Liver (tissue), 9 donors: ENCODE measurements around the gene MMP28. TPM values are rescaled to one million over a fixed set of nuclear protein-coding genes. Genes with fewer than 3 reads are reported as not detected.

Source experiments
- DNase-seq: peaks from one replicate; pipeline ENCODE4 v3.0.0-alpha.2; 2017; ENCODE audit warnings: low spot score
- H3K27ac ChIP-seq, 2 donors: one replicate each; pipeline ENCODE4 v1.7.0; 2013; ENCODE audit warnings: inconsistent platforms in 2 of 2, low read length in 2 of 2, control low read depth in 1 of 2, low read depth in 1 of 2, mild to moderate bottlenecking in 1 of 2
- H3K27me3 ChIP-seq, 4 donors: one replicate each; pipeline versions ENCODE4 v1.6.1 to v1.7.0; 2013; ENCODE audit warnings: low read length in 3 of 4, inconsistent platforms in 1 of 4, mild to moderate bottlenecking in 1 of 4, moderate library complexity in 1 of 4; ENCODE audit not compliant: control insufficient read depth in 4 of 4, insufficient read depth in 4 of 4
- H3K36me3 ChIP-seq, 4 donors: one replicate each; pipeline versions ENCODE4 v1.6.1 to v1.7.0; 2013; ENCODE audit warnings: low read length in 3 of 4, mild to moderate bottlenecking in 3 of 4, low read depth in 1 of 4, moderate library complexity in 1 of 4; ENCODE audit not compliant: control insufficient read depth in 4 of 4, insufficient read depth in 3 of 4
- H3K4me1 ChIP-seq, 4 donors: one replicate each; pipeline versions ENCODE4 v1.6.1 to v1.7.0; 2013; ENCODE audit warnings: low read length in 3 of 4, mild to moderate bottlenecking in 3 of 4, moderate library complexity in 1 of 4; ENCODE audit not compliant: control insufficient read depth in 4 of 4, insufficient read depth in 4 of 4
- H3K4me3 ChIP-seq, 3 donors: one replicate each; pipeline versions ENCODE4 v1.6.1 to v1.7.0; 2013; ENCODE audit warnings: low read length in 3 of 3, control low read depth in 1 of 3, low read depth in 1 of 3, mild to moderate bottlenecking in 1 of 3
- H3K9ac ChIP-seq, 2 donors: one replicate each; pipeline ENCODE4 v1.7.0; 2013; ENCODE audit warnings: low read length in 2 of 2, mild to moderate bottlenecking in 2 of 2, moderate library complexity in 2 of 2, control low read depth in 1 of 2, low read depth in 1 of 2
- H3K9me3 ChIP-seq, 4 donors: one replicate each; pipeline versions ENCODE4 v1.6.1 to v1.7.0; 2013; ENCODE audit warnings: low read length in 3 of 4; ENCODE audit not compliant: control insufficient read depth in 4 of 4
- CTCF ChIP-seq: fragments of 150-350 bp; IDR thresholded peaks from 2 replicates; pipeline ENCODE4 v1.5.1; 2017; ENCODE audit warnings: improper control_type of control experiment, low read depth, low read length; ENCODE audit not compliant: missing input control
- EGR1 ChIP-seq, 2 donors: IDR thresholded peaks; 2 replicates each; pipeline ENCODE4 v1.6.1; 2016 to 2018; ENCODE audit warnings: antibody characterized with exemption in 2 of 2, low read depth in 2 of 2
- FOXA2 ChIP-seq: IDR thresholded peaks from 2 replicates; pipeline ENCODE4 v1.6.1; 2016; ENCODE audit warnings: antibody characterized with exemption
- GABPA ChIP-seq, 2 donors: IDR thresholded peaks in 1 of 2; conservative IDR thresholded peaks in 1 of 2; 2 replicates each; pipeline ENCODE4 v1.6.1; 2016; ENCODE audit warnings: antibody characterized with exemption in 2 of 2, mild to moderate bottlenecking in 1 of 2, moderate library complexity in 1 of 2
- HNF4A ChIP-seq, 2 donors: conservative IDR thresholded peaks; 2 replicates each; pipeline ENCODE4 v1.6.1; 2016; ENCODE audit warnings: antibody characterized with exemption in 2 of 2, mild to moderate bottlenecking in 2 of 2
- HNF4G ChIP-seq: IDR thresholded peaks from 2 replicates; pipeline ENCODE4 v1.6.1; 2016; ENCODE audit warnings: antibody characterized with exemption
- JUND ChIP-seq, 2 donors: IDR thresholded peaks; 2 replicates each; pipeline ENCODE4 v1.6.1; 2016; ENCODE audit warnings: antibody characterized with exemption in 2 of 2
- NR2F2 ChIP-seq: IDR thresholded peaks from 2 replicates; pipeline ENCODE4 v1.6.1; 2016; ENCODE audit warnings: antibody characterized with exemption
- REST ChIP-seq: IDR thresholded peaks from 2 replicates; pipeline ENCODE4 v1.6.1; 2016; ENCODE audit warnings: antibody characterized with exemption, mild to moderate bottlenecking
- RXRA ChIP-seq, 2 donors: IDR thresholded peaks; 2 replicates each; pipeline ENCODE4 v1.6.1; 2017 to 2018; ENCODE audit warnings: antibody characterized with exemption in 2 of 2, mild to moderate bottlenecking in 1 of 2
- SP1 ChIP-seq: IDR thresholded peaks from 2 replicates; pipeline ENCODE4 v1.6.1; 2018; ENCODE audit warnings: antibody characterized with exemption, mild to moderate bottlenecking
- TAF1 ChIP-seq: conservative IDR thresholded peaks from 2 replicates; pipeline ENCODE4 v1.6.1; 2016; ENCODE audit warnings: antibody characterized with exemption, mild to moderate bottlenecking
- YY1 ChIP-seq: IDR thresholded peaks from 2 replicates; pipeline ENCODE4 v1.6.1; 2016; ENCODE audit warnings: antibody characterized with exemption, mild to moderate bottlenecking
- ZBTB33 ChIP-seq: IDR thresholded peaks from 2 replicates; pipeline ENCODE4 v1.6.1; 2016; ENCODE audit warnings: antibody characterized with exemption
- WGBS: extraction: QIAGEN DNeasy Blood & Tissue Kit; methylation state at CpG from one replicate; pipeline ENCODE4 v1.1.7; 2013; 5-methylcytosine and 5-hydroxymethylcytosine counted together
- polyA plus RNA-seq, 2 donors: library from polyadenylated mRNA; stranded (reverse) in 1 of 2; unstranded in 1 of 2; fragments of 200-250 nt in 1 of 2; fragments of >200 nt in 1 of 2; fragmentation: Nextera tagmentation in 1 of 2; extraction: Ambion mirVana in 1 of 2; gene quantifications; one replicate each; pipeline versions ENCODE4 v1.2.1 to v1.2.3, GENCODE V29; 2013 to 2015
- total RNA-seq, 2 donors: library from RNA; depleted of rRNA; stranded (reverse); fragments of >200 nt; gene quantifications; one replicate each; pipeline ENCODE4 v1.2.3, GENCODE V29; 2014
- donor health status: healthy.
- donor health status: healthy.
- donor health status: healthy.
- donor health status: healthy.
- donor health status: healthy.

MMP28 gene
- total and polyA plus RNA-seq, 4 donors = 0.14 to 0.75 (median 0.44) TPM

GRCh38 chr17:35804658-35805192, 9.3 kb upstream of the MMP28 start (continued):
- TF ChIP-seq CTCF (peak; percentile 94), EGR1 (IDR thresholded peaks at IDR 0.05; ENCODE audit: low read depth in 2 of 2) (no peak), RXRA (IDR thresholded peaks at IDR 0.05) (peak; percentile 59 to 67), TAF1 (no peak), FOXA2 (peak; percentile 34), ZBTB33 (no peak)

- no peaks in the 10 kb centered on the region for H3K36me3 ChIP-seq
- no peak overlapping the region for H3K9ac ChIP-seq
- no peak overlapping the region for H3K4me3 ChIP-seq
- no peak for DNase-seq
- TF ChIP-seq CTCF (no peak), TAF1 (no peak), JUND (IDR thresholded peaks at IDR 0.05) (no peak), RXRA (IDR thresholded peaks at IDR 0.05) (no peak), SP1 (no peak), NR2F2 (no peak), YY1 (no peak), HNF4G (no peak), HNF4A (conservative IDR thresholded peaks at IDR 0.05) (no peak), REST (no peak), GABPA (IDR thresholded peaks at IDR 0.05 in 1 of 2, conservative IDR thresholded peaks at IDR 0.05 in 1 of 2) (no peak)
- H3K4me1 ChIP-seq = peaks cover 0 to 8% (median under 1%) of the 10 kb centered on the region in 4 donors
- 71% methylated on average over 9 of the region's 9 CpGs for WGBS
- no peak overlapping the region for H3K27ac ChIP-seq
- H3K27me3 ChIP-seq = peaks cover 0 to 8% (median 0%) of the 10 kb centered on the region in 4 donors
- H3K9me3 ChIP-seq = no peaks in the 10 kb centered on the region
These were observed 6.3 kb upstream of the MMP28 start for GRCh38 chr17:35801583-35802224.
